Measurements from ENCODE around the gene HMGB1.
"Not testable (repeated sequence)": the region's sequence is repeated elsewhere in the genome, so short reads cannot be mapped to it uniquely, and the experiment has no call there.

Gene HMGB1

DNA sequence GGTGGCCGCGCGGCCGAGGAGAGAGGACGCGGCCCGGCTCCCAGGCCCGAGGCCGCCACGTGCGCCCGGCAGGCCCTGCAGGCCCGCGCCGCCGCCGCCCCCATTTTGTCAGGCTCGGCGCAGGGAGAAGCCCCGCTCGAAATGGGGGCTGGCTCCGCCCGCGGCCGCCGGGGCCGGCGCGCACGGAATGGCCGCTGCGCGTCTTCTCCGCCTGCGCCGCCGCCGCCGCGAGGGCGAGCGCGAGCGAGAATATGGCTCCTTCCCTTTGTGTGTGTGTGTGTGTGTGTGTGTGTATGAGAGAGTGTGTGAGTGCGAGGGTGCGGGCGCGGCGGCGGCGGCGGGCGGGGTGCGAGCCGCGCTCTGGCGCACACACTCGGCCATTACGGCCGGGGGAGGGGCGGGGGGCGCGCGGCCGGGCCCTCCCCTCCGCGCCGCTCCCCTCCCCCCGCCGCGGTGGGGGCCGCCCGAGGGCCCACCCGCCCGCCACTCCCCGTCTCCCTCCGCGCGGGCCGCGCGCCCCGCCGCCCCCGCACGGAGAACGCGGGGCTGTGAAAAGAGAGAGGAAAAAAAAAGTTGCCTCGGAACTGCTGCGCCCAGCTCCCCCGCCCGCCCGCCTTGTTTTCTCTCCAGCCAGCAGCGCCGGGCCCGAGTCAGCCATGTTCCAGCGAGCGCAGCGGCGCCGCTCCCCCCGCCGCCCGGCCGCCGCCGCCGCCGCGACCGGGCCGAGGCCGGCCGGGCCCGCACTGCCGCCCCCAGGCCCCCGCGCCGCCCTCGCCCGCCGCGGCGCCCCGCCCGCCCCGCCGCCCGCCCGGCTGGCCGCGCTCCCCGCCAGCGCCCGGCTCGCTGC, 1.0 kb downstream of the HMGB1 start:
- DNase-seq, result no peak

GRCh38 chr13:30463787-30464495, 1.8 kb downstream of the HMGB1 start:
- DNase-seq, result no peak

DNA sequence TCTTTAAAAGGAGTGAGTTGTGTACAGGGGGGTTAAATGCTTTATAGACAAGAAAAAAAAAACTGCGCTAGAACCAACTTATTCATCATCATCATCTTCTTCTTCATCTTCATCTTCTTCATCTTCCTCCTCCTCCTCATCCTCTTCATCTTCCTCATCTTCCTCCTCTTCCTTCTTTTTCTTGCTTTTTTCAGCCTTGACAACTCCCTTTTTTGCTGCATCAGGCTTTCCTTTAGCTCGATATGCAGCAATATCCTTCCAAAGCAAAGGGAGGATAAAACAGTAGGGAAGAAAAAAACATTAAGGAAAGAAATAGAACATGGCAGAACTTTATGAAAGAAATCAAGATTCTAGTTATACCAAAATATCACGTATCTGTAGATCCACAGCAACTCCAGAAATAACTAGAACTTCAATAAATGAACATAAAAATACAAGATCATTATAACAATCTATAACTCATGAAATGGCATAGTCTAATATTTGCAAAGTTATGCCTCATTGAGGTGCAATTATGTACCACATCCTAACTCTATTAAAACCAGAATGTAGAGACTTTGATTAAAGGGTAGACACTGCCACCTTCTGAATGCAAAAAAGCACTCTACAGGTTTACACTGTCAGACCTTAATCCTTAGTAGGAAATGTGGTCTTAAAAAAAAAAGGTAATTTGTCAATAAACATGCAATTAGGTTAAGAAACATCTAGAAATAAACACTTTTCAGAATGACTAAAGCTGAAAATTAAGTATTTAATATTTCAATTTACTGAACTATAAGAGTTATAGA, 4.3 kb downstream of the HMGB1 start:
- not testable (repeated sequence) for DNase-seq

GRCh38 chr13:30457306-30457891, 8.3 kb downstream of the HMGB1 start:
- no peak for DNase-seq

DNA sequence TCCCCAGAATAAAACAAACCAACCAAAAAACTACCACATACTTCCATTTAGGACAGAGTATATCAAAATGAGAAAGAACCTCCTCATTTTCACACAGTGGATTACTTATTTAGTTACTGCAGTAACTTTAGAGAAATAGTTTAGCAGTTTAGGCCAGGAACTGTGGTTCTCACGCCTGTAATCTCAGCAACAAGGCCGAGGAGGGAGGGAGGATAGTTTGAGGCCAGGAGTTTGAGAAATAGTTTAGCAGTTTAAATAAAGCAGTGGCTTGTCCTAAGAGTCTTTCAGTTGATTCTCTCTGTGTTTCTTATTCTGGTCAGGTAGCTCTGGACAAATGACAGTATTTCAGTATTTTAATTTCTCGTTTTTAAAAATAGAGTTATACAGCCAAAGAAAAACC, 9.4 kb downstream of the HMGB1 start:
- DNase-seq, result no peak

DNA sequence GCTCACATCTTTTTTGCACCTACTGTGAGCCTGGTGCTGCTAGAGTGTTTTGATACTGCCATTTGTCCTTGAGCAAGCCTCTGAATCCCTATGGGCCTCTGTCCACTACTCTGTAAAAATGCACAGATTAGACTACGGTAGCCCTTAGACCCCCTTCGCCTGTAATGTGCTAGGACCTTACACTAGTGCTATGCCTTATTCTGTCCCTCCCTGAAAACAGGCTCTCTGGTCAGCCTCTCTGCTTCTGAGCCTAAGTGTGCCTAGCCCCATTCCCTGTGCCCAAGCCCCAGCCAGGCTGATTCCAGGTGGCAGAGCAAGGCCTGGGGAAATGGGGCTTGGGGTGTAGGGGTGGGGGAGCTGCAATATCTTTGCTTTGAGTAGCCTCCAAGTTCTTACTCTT, 10.7 kb downstream of the HMGB1 start:
- DNase-seq, result no peak

DNA sequence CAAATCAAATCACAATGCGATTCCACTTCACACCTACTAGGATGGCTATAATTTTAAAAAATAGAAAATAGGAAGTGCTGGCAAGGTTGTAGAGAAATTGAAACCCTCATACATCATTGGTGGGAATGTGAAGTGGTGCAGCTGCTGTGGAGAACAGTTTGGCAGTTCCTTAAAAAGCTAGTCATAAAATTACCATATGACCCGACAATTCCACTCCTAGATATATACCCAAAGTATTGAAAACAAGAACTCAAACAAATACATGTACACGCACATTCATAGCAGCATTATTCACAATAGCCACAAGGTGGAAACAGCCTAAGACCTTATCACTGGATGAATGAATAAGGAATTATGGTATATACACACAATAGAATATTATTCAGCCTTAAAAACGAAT, 12.0 kb downstream of the HMGB1 start:
- no peak for DNase-seq

- not testable (repeated sequence) for DNase-seq
Observed at GRCh38 chr13:30451476-30451875, 14.3 kb downstream of the HMGB1 start.

DNA sequence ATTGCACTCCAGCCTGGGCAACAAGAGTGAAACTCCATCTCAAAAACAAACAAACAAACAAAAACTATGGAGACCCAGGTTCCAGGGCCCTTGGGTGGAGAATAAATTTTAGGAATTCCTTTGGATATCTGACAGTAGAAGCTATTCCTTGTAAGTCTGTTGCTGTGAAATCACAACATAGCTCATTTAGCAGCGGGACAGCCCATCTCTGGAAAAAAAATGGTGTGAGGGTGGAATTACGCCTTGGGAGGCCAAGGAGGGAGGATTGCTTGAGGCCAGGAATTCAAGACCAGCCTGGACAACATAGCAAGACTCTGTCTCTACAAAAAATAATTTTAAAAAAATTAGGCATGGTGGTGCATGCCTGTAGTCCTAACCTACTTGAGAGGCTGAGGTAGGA, 15.7 kb downstream of the HMGB1 start:
- DNase-seq, result no peak

DNA sequence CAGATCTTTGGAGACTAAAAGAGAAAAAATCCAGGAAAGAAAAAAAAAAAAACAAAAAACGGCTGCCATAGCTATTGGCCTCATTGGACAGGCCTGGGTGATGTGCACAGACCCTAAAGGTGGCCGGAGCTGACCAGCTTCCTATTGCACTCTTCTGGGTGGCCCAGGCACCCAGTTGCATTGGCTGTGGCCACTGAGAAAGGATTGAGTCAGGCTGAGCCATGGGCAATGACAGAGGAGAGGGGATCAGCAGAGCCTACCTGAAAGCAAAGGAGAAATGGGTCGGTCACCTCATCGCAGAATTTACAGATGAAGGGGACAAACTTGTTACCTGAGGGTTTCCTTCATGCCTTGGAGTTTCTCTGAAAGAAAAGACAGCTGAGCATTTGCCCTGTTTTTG, 17.3 kb downstream of the HMGB1 start:
- DNase-seq, result no peak

DNA sequence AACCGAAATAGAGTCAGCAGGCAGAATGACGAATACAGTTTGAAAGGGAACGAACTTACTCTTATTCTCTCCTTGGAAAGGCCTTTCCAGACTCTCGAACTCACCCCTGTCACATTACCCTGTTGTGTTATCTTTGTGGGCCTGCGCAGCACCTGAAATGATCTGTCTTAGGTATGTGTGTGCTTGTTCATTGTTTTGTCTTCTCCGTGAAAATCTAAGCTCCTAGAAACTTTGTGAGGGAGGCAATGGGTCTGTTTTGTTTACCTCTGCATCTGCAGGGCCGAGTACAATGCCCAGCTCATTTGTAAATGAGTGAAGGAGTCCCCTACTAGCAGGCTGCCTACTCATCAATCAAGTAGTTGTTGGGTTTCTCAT, 19.6 kb downstream of the HMGB1 start:
- DNase-seq, result no peak

- DNase-seq, result no peak
Observed at GRCh38 chr13:30443957-30444404, 21.8 kb downstream of the HMGB1 start.

- not testable (repeated sequence) for DNase-seq
Observed at GRCh38 chr13:30443491-30443890, 22.2 kb downstream of the HMGB1 start.

GRCh38 chr13:30442926-30443325, 22.8 kb downstream of the HMGB1 start:
- no peak for DNase-seq

GRCh38 chr13:30440910-30441703, 24.6 kb downstream of the HMGB1 start:
- DNase-seq, result no peak

DNA sequence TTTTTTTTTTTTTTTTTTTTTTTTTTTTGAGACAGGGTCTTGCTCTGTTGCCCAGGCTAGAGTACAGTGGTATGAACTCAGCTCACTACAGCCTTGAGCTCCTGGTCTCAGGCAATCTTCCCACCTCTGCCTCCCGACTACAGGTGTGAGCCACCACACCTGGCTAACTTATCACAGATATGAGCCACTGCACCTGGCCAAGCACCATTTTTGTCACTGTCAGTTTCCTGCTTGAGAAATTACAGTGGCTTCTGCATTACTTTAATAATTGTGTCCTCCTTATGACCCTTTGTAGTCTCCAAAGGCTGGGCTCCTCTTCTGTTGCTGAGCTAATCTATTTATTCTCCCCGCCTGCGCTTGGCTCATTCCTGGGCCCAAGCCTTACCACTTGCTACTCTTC, 27.4 kb downstream of the HMGB1 start:
- no peak for DNase-seq

GRCh38 chr13:30437177-30437576, 28.6 kb downstream of the HMGB1 start:
- DNase-seq, result no peak

- DNase-seq, result no peak
Observed at GRCh38 chr13:30435911-30436451, 29.8 kb downstream of the HMGB1 start.

- no peak for DNase-seq
Observed at GRCh38 chr13:30431269-30431940, 34.3 kb downstream of the HMGB1 start.

GRCh38 chr13:30429721-30430694, 35.7 kb downstream of the HMGB1 start:
- no peak for DNase-seq

All from cortex of kidney (tissue), 1 donor.